Mesenteric fat pad (tissue), 1 donor: ENCODE data around the gene ADCY3. TPM values are rescaled to one million over a fixed set of nuclear protein-coding genes. Genes with fewer than 3 reads are reported as not detected.

Source experiments
- DNase-seq: peaks from one replicate; pipeline ENCODE4 v3.0.0-alpha.2; 2020; ENCODE audit warnings: low spot score
- long read RNA-seq: library from polyadenylated mRNA; unstranded; transcript quantifications from one replicate; pipeline ENCODE4 v2.0.0, GENCODE V29; 2020
- total RNA-seq: library from RNA; stranded (reverse); fragmentation: NEBNext Ultra II Directional; extraction: Animal tissue kit (Norgen Biotek cat#: 25700); gene quantifications from one replicate; pipeline ENCODE4 v1.2.1, GENCODE V29; 2021
- donor health status: DM: yes; HTN: yes; CAD: no.

The ADCY3 gene
- total RNA-seq, result 216 TPM
- long read RNA-seq, full-length matches to known transcripts, result 11 of 166 reads
- long read RNA-seq, partial matches to known transcripts, result 74 of 166 reads
- long read RNA-seq, other reads (novel, unspliced or antisense), result 81 of 166 reads

GRCh38 chr2:24920098-24920808 is at the start of gene ADCY3:
Gene ADCY3, minus strand, starts transcription at chr2:24920237. Its CDS starts 1,250 bp downstream, at chr2:24918987.
- DNase-seq, result peak; percentile 87

GRCh38 chr2:24969784-24970183 is 49.7 kb upstream of the ADCY3 start:
- DNase-seq, result no peak

DNA sequence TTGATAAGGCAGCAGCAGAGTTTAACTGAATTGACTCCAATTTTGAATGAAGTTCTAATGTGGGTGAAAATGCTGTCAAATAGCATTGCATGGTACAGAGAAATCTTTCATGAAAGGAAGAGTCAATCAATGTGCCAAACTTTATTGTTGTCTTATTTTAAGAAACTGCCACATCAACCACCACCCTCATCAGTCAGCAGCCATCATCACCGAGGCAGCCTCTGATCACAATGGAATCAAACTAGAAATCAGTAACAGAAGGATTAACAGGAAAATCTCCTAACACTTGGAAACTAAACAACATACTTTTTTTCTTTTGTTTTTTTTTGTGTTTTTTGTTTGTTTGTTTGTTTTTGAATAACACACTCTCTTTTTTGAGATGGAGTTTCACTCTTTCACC is 41.9 kb upstream of the ADCY3 start:
- DNase-seq, result no peak

DNA sequence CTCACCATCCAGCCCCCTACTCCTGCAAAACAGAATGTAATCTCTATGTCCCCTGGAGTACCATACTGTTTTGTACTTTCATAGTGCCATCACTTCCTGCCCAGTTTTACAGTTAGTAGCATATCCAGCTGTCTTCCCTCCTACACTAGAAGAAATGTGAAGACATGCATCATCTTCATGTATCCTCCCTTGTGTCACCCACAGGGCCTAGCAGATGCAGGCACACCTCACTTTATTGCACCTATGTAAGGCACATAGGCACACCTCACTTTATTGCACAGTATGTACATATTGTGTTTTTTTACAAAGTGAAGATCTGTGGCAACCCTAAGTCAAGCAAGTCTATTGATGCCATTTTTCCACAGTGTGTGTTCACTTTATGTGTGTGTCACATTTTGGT is 39.7 kb upstream of the ADCY3 start:
- no peak for DNase-seq

- no peak for DNase-seq
Measured at GRCh38 chr2:24958411-24958935, 38.4 kb upstream of the ADCY3 start.

DNA sequence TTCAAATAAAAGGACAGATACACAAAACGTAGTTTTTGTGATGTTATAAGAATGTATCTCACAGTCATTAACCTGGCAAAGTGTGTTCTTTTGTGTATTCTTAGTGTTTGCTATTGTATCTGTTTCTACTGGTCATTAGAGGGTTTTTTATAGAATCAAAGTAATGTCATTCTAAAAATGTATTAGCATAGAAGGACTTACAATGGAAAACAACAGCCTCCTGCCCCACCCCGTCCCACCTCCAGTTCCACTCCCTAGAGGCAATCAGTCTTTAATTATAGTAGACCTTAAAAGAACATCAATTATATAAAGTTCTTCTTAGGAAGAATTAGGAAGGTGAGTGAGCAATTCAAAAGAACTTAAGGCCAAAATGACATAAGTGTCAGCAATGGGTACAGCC is 37.9 kb upstream of the ADCY3 start:
- DNase-seq, result no peak

DNA sequence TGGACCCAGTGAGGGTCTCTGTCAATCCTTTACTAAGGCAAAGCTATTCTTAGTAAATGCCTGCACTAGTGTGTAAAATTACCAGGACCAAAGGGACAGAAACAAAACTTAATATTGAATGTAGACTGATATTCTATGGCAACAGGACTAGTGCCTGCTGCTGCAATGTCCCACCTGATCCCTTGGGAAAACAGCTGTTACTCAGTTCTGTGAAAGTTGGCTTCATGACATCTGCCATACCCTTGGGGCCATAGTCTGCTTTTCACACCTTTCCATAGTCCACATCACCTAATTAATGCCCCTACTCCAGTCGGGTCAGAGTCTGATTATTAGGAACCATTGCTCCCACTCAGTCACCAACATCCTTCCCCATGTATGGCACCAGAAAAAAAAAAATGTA is 37.2 kb upstream of the ADCY3 start:
- no peak for DNase-seq

- DNase-seq, result no peak
Measured at GRCh38 chr2:24955921-24956320, 35.9 kb upstream of the ADCY3 start.

- DNase-seq, result no peak
Measured at GRCh38 chr2:24955232-24955631, 35.2 kb upstream of the ADCY3 start.

DNA sequence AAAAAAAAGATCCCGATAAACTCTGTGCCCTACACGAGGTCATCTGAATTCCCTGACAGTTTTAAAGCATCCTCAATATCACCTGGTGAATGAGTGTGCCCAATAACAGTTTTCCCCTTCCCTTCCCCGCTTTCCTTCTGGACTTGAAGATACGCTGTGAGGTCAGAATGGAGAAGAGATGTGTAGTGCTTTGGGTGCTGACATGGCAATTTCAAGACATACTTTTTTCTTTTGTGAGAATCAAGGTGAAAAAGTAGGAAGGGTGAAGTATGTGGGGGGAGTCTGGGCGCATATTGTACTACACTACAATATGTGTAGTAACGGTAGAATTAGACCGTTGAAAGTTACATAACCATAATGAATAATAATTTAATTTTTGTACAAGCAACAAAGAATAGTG is 30.1 kb upstream of the ADCY3 start:
- no peak for DNase-seq

- DNase-seq, result no peak
Measured at GRCh38 chr2:24948506-24948905, 28.5 kb upstream of the ADCY3 start.

- DNase-seq, result no peak
Measured at GRCh38 chr2:24947561-24948157, 27.6 kb upstream of the ADCY3 start.

DNA sequence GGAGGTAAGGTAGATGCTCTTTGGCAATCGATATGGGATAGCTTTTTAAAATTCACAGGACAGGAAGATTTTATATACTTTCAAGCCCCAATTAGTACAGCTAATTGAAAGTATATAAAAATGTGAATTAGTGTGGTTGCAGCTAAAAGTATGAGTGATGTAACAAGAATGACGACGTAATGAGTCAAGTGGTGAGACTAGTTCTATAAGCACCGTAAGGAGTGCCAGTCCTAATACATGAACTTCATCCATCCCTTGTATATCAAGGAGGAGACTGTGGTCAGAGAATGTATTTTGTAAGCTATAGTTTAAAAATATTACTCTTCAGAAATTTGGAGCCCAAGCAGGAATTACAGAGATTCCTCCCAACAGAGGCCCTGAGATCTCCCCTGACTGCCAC is 25.9 kb upstream of the ADCY3 start:
- no peak for DNase-seq

GRCh38 chr2:24943427-24944053 is 23.5 kb upstream of the ADCY3 start:
- DNase-seq, result no peak

- DNase-seq, result no peak
Measured at GRCh38 chr2:24939353-24939752, 19.3 kb upstream of the ADCY3 start.

- no peak for DNase-seq
Measured at GRCh38 chr2:24937236-24937635, 17.2 kb upstream of the ADCY3 start.

DNA sequence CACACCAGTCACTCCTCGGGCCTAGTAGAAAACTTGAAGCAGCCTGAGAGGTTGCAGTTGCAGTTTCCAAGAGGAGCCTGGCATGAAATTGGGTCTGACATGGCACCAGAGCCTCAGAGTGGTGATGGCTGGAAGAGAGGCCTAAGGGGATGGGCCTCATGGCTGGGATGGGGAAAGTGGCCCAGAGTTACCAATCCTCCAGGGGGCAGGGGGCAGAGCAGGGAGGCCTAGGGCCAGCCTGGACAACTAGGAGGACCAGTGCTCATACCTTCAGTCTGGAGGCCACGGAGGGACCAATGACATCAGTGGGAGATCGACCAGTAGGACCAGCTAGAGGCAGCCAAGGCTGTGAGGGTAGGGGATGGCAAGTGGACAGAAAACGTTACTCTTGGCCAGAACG is 15.1 kb upstream of the ADCY3 start:
- DNase-seq, result no peak

GRCh38 chr2:24932715-24933114 is 12.7 kb upstream of the ADCY3 start:
- DNase-seq, result no peak

GRCh38 chr2:24930768-24931167 is 10.7 kb upstream of the ADCY3 start:
- DNase-seq, result no peak

GRCh38 chr2:24929230-24929629 is 9.2 kb upstream of the ADCY3 start:
- no peak for DNase-seq

DNA sequence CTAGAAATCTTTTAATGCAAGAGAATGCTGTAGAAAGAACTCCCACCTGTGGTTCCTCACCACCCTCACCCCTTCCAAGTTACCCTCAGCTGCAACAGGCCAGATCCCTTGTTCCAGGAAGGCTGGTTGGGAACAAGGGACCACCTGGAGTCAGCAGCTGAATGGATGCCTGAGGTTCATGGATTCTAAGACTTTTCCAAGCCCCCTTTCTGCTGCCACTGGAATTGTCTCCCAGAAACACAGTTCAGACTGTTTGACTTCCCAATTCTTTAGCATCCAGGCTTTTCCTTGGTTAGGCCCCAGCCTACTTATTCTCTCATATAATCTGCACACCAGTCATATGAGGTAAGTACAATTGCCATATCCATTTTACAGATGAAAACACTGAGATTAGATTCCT is 8.0 kb upstream of the ADCY3 start:
- DNase-seq, result no peak

DNA sequence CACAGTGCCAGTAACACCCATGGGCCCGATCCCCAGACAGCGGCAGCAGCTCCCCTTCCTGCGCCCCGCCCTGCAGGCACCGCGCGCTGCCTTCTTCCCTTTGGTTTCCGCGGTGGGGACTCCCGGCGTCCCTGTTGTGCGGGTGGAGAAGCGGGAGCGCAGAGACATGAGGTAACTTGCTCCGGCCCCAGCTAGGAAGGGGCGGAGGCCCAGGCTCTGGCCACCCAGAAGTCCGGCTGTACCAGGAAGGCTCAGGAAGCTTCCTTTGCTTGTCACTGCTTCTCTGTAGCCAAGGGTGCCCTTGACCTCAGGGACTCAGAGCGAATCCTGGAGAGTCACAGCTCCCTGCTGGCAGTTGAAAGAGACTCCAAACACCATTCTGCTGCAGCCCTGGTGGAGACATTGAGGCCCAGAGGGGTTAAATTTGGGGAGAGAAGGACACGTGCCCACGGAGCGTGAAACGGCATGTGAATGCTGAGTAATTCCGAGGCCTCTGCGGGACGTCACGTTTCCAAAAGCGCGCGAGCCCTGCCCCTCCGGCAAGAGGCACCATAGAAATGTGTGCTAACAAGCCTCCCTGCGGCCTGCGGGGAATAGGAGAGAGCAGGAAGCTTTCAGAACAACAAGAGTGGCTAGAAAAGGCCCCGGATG is 6.7 kb upstream of the ADCY3 start:
- DNase-seq, result peak; percentile 90
